Measurements from ENCODE around the gene AGPAT3.

- TF ChIP-seq RARB (CRISPR knock-in tag; IDR thresholded peaks at IDR 0.05) (no peak), SMC3 (IDR thresholded peaks at IDR 0.05) (no peak), CTCF (IDR thresholded peaks at IDR 0.05) (no peak), KDM1A (IDR thresholded peaks at IDR 0.05; ENCODE audit: low read depth) (no peak), POLR2A (IDR thresholded peaks at IDR 0.05; ENCODE audit: low read length) (no peak), ESRRA (IDR thresholded peaks at IDR 0.05; ENCODE audit: borderline replicate concordance, low read length) (no peak), ZSCAN20 (CRISPR knock-in tag; IDR thresholded peaks at IDR 0.05) (no peak), PBX3 (IDR thresholded peaks at IDR 0.05) (no peak), CHD4 (IDR thresholded peaks at IDR 0.05; ENCODE audit: borderline replicate concordance) (no peak), CHD2 (IDR thresholded peaks at IDR 0.05; ENCODE audit: low read length, partially characterized antibody) (no peak), MAX (IDR thresholded peaks at IDR 0.05) (no peak), POLR2AphosphoS2 (conservative IDR thresholded peaks at IDR 0.05; ENCODE audit: low read length) (no peak)
Observed at GRCh38 chr21:43877936-43878575, 13.0 kb downstream of the AGPAT3 start.
